HepG2 (cell line): ENCODE results near the gene AAMP. TPM values are rescaled to one million over a fixed set of nuclear protein-coding genes. Genes with fewer than 3 reads are reported as not detected.

Experiments
- ATF6 ChIP-seq: sonication (generic); formaldehyde crosslinking; conservative IDR thresholded peaks from 2 replicates; pipeline ENCODE4 v1.4.0; 2020; ENCODE audit warnings: missing genetic modification reagents
- E2F1 ChIP-seq: sonication (generic); formaldehyde crosslinking; IDR thresholded peaks from 2 replicates; pipeline ENCODE4 v1.5.0; 2020; ENCODE audit warnings: missing genetic modification reagents
- ELF4 ChIP-seq: sonication (generic); formaldehyde crosslinking; IDR thresholded peaks from 2 replicates; pipeline ENCODE4 v1.5.0; 2020; ENCODE audit warnings: missing genetic modification reagents, mild to moderate bottlenecking, moderate library complexity, borderline replicate concordance
- EZH2 ChIP-seq: conservative IDR thresholded peaks from 2 replicates; pipeline ENCODE4 v1.6.1; 2012; ENCODE audit warnings: mild to moderate bottlenecking, low read depth, low read length, moderate library complexity
- FOXA3 ChIP-seq: IDR thresholded peaks from 2 replicates; pipeline ENCODE4 v1.6.1; 2016; ENCODE audit warnings: missing genetic modification reagents, missing compliant biosample characterization
- KAT7 ChIP-seq: IDR thresholded peaks from 2 replicates; pipeline ENCODE4 v1.6.1; 2018; ENCODE audit warnings: borderline replicate concordance, missing compliant biosample characterization
- MTF1 ChIP-seq: sonication (generic); formaldehyde crosslinking; IDR thresholded peaks from 2 replicates; pipeline ENCODE4 v1.5.0; 2020; ENCODE audit warnings: missing genetic modification reagents
- MYPOP ChIP-seq: sonication (generic); formaldehyde crosslinking; IDR thresholded peaks from 2 replicates; pipeline ENCODE4 v1.8.1; 2023; ENCODE audit warnings: mild to moderate bottlenecking, moderate library complexity, missing genetic modification reagents
- NFKBIZ ChIP-seq: IDR thresholded peaks from 2 replicates; pipeline ENCODE4 v1.6.1; 2018; ENCODE audit warnings: missing genetic modification reagents, missing compliant biosample characterization
- PAWR ChIP-seq: sonication (generic); formaldehyde crosslinking; IDR thresholded peaks from 2 replicates; pipeline ENCODE4 v1.4.0; 2020; ENCODE audit warnings: missing genetic modification reagents, mild to moderate bottlenecking, borderline replicate concordance
- PBX2 ChIP-seq: IDR thresholded peaks from 2 replicates; pipeline ENCODE4 v1.6.1; 2016; ENCODE audit warnings: control low read depth
- RAD21 ChIP-seq: fragments of 450-650 bp; formaldehyde crosslinking; IDR thresholded peaks from 2 replicates; pipeline ENCODE4 v1.5.0; 2020; ENCODE audit warnings: mild to moderate bottlenecking
- SALL1 ChIP-seq: sonication (generic); formaldehyde crosslinking; IDR thresholded peaks from 2 replicates; pipeline ENCODE4 v1.8.0; 2022; ENCODE audit warnings: mild to moderate bottlenecking, missing genetic modification reagents
- ZFP90 ChIP-seq: sonication (generic); formaldehyde crosslinking; IDR thresholded peaks from 2 replicates; pipeline ENCODE4 v1.8.0; 2022; ENCODE audit warnings: missing genetic modification reagents, mild to moderate bottlenecking, inconsistent platforms, borderline replicate concordance
- ZNF660 ChIP-seq: sonication (generic); formaldehyde crosslinking; IDR thresholded peaks from 2 replicates; pipeline ENCODE4 v1.5.1; 2020; ENCODE audit warnings: mild to moderate bottlenecking, low read depth, missing genetic modification reagents, borderline replicate concordance
- ZNF770 ChIP-seq: sonication (generic); formaldehyde crosslinking; IDR thresholded peaks from 2 replicates; pipeline ENCODE4 v1.5.0; 2020; ENCODE audit warnings: mild to moderate bottlenecking, missing genetic modification reagents
- ZSCAN29 ChIP-seq: sonication (generic); formaldehyde crosslinking; conservative IDR thresholded peaks from 2 replicates; pipeline ENCODE4 v1.4.0; 2020; ENCODE audit warnings: mild to moderate bottlenecking, missing genetic modification reagents
- polyA plus RNA-seq, 8 experiments: library from polyadenylated mRNA; depleted of rRNA in 3 of 8; stranded (reverse) in 7 of 8; unstranded in 1 of 8; fragments of >200 nt; fragmentation: Illumina TruSeq in 4 of 8; extraction: Trizol in 4 of 8; gene quantifications; 2 replicates each; pipeline versions ENCODE4 v1.2.1 to v1.2.3, GENCODE V29; 2011 to 2016; ENCODE audit warnings: low read depth in 4 of 8, missing spikeins in 1 of 8, mixed read lengths in 1 of 8; ENCODE audit not compliant: insufficient read depth in 1 of 8
- total RNA-seq, 5 experiments: library from RNA; depleted of rRNA; stranded (reverse); fragments of >200 nt; fragmentation: Illumina TruSeq; extraction: Trizol; gene quantifications; 2 replicates each; pipeline ENCODE4 v1.2.3, GENCODE V29; 2016; ENCODE audit warnings: low read depth in 1 of 5

Gene AAMP
- total and polyA plus RNA-seq, 2 of the 13 experiments (the other 11 are each of a cell fraction or from before 2014, with no cell fraction given) = 110 to 186 TPM

GRCh38 chr2:218284106-218284811 is 14.3 kb upstream of the AAMP start (continued):
- no peak for TF ChIP-seq MYPOP (CRISPR knock-in tag)
- TF ChIP-seq ELF4 (CRISPR knock-in tag) = no peak
- no peak for TF ChIP-seq PBX2
- no peak for TF ChIP-seq MTF1 (CRISPR knock-in tag)
- no peak for TF ChIP-seq ATF6 (CRISPR knock-in tag)
- TF ChIP-seq ZFP90 (CRISPR knock-in tag) = no peak
- no peak for TF ChIP-seq ZSCAN29
- TF ChIP-seq NFKBIZ (CRISPR knock-in tag) = no peak
- TF ChIP-seq EZH2 = no peak
- no peak for TF ChIP-seq FOXA3 (CRISPR knock-in tag)
- TF ChIP-seq SALL1 (CRISPR knock-in tag) = peak; percentile 89
- TF ChIP-seq PAWR (CRISPR knock-in tag) = no peak
- no peak for TF ChIP-seq RAD21 (CRISPR knock-in tag)
- 0 out of 2 replicates have a peak, but pooled peaks have one; percentile 26 for TF ChIP-seq ZNF770 (CRISPR knock-in tag)
- no peak for TF ChIP-seq ZNF660 (CRISPR knock-in tag)
- TF ChIP-seq E2F1 (CRISPR knock-in tag) = no peak
- TF ChIP-seq KAT7 (CRISPR knock-in tag) = no peak
